Muscle layer of duodenum (tissue), 2 donors: Measurements from ENCODE around the gene YPEL2.

Experiments used
- H3K27ac ChIP-seq: one replicate; pipeline ENCODE4 v1.7.0; 2013; ENCODE audit warnings: mild to moderate bottlenecking, low read length
- H3K27me3 ChIP-seq: one replicate; pipeline ENCODE4 v1.7.0; 2013; ENCODE audit warnings: low read depth, mild to moderate bottlenecking, control low read depth, low read length
- H3K36me3 ChIP-seq, 2 donors: one replicate each; pipeline ENCODE4 v1.7.0; 2013; ENCODE audit warnings: low read length in 2 of 2, control low read depth in 1 of 2, mild to moderate bottlenecking in 1 of 2; ENCODE audit not compliant: insufficient read depth in 2 of 2, control insufficient read depth in 1 of 2
- H3K4me1 ChIP-seq, 2 donors: one replicate each; pipeline ENCODE4 v1.7.0; 2013; ENCODE audit warnings: low read length in 2 of 2, mild to moderate bottlenecking in 2 of 2, control low read depth in 1 of 2, moderate library complexity in 1 of 2; ENCODE audit not compliant: insufficient read depth in 2 of 2, control insufficient read depth in 1 of 2
- H3K4me3 ChIP-seq, 2 donors: one replicate each; pipeline ENCODE4 v1.7.0; 2013; ENCODE audit warnings: low read length in 2 of 2, low read depth in 1 of 2, mild to moderate bottlenecking in 1 of 2
- H3K9me3 ChIP-seq, 2 donors: one replicate each; pipeline ENCODE4 v1.7.0; 2013; ENCODE audit warnings: low read length in 2 of 2, control low read depth in 1 of 2, mild to moderate bottlenecking in 1 of 2; ENCODE audit not compliant: control insufficient read depth in 1 of 2
- donor health status: healthy.

The YPEL2 gene

GRCh38 chr17:59427996-59428395, 96.5 kb downstream of the YPEL2 start:
- H3K27me3 ChIP-seq, result no peaks in the 10 kb centered on the region
- H3K4me1 ChIP-seq, result peaks cover 20 to 41% of the 10 kb centered on the region in 2 donors
- no peak overlapping the region for H3K4me3 ChIP-seq
- H3K27ac ChIP-seq, result peak overlapping the region; percentile 87
- H3K36me3 ChIP-seq, result no peaks in the 10 kb centered on the region
- H3K9me3 ChIP-seq, result no peaks in the 10 kb centered on the region

- Histone ChIP-seq H3K27me3 (no peaks in the 10 kb centered on the region), H3K9me3 (no peaks in the 10 kb centered on the region), H3K4me1 (peaks cover 20 to 34% of the 10 kb centered on the region in 2 donors), H3K4me3 (no peak overlapping the region), H3K36me3 (no peaks in the 10 kb centered on the region), H3K27ac (no peak overlapping the region)
These were observed 97.5 kb downstream of the YPEL2 start for GRCh38 chr17:59428916-59429485.

- Histone ChIP-seq H3K4me3 (no peak overlapping the region), H3K4me1 (peaks cover 11% of the 10 kb centered on the region in 2 donors), H3K9me3 (no peaks in the 10 kb centered on the region), H3K27me3 (no peaks in the 10 kb centered on the region), H3K36me3 (no peaks in the 10 kb centered on the region), H3K27ac (no peak overlapping the region)
These were observed 100.1 kb downstream of the YPEL2 start for GRCh38 chr17:59431601-59432000.

GRCh38 chr17:59432657-59433056, 101.2 kb downstream of the YPEL2 start:
- Histone ChIP-seq H3K27ac (no peak overlapping the region), H3K9me3 (no peaks in the 10 kb centered on the region), H3K4me3 (no peak overlapping the region), H3K36me3 (no peaks in the 10 kb centered on the region), H3K27me3 (no peaks in the 10 kb centered on the region), H3K4me1 (peaks cover 5 to 10% of the 10 kb centered on the region in 2 donors)

GRCh38 chr17:59433586-59433985, 102.1 kb downstream of the YPEL2 start:
- Histone ChIP-seq H3K4me1 (peaks cover 0 to under 1% of the 10 kb centered on the region in 2 donors), H3K36me3 (no peaks in the 10 kb centered on the region), H3K9me3 (no peaks in the 10 kb centered on the region), H3K27me3 (no peaks in the 10 kb centered on the region), H3K27ac (no peak overlapping the region), H3K4me3 (no peak overlapping the region)

- H3K4me3 ChIP-seq, result no peak overlapping the region
- H3K27ac ChIP-seq, result no peak overlapping the region
- H3K4me1 ChIP-seq, result no peaks in the 10 kb centered on the region
- no peaks in the 10 kb centered on the region for H3K36me3 ChIP-seq
- no peaks in the 10 kb centered on the region for H3K9me3 ChIP-seq
- no peaks in the 10 kb centered on the region for H3K27me3 ChIP-seq
These were observed 103.0 kb downstream of the YPEL2 start for GRCh38 chr17:59434429-59434828.

GRCh38 chr17:59435238-59435637, 103.8 kb downstream of the YPEL2 start:
- H3K9me3 ChIP-seq, result no peaks in the 10 kb centered on the region
- no peak overlapping the region for H3K27ac ChIP-seq
- no peaks in the 10 kb centered on the region for H3K4me1 ChIP-seq
- no peaks in the 10 kb centered on the region for H3K36me3 ChIP-seq
- H3K27me3 ChIP-seq, result no peaks in the 10 kb centered on the region
- H3K4me3 ChIP-seq, result no peak overlapping the region

- Histone ChIP-seq H3K9me3 (no peaks in the 10 kb centered on the region), H3K4me1 (peaks cover 0 to 6% of the 10 kb centered on the region in 2 donors), H3K27me3 (no peaks in the 10 kb centered on the region), H3K27ac (no peak overlapping the region), H3K36me3 (no peaks in the 10 kb centered on the region), H3K4me3 (no peak overlapping the region)
These were observed 105.4 kb downstream of the YPEL2 start for GRCh38 chr17:59436900-59437299.

GRCh38 chr17:59437791-59438281, 106.4 kb downstream of the YPEL2 start:
- Histone ChIP-seq H3K27ac (no peak overlapping the region), H3K4me1 (peaks cover 0 to 6% of the 10 kb centered on the region in 2 donors), H3K36me3 (no peaks in the 10 kb centered on the region)

GRCh38 chr17:59439262-59439661, 107.8 kb downstream of the YPEL2 start:
- Histone ChIP-seq H3K4me1 (peaks cover 0 to 6% of the 10 kb centered on the region in 2 donors), H3K4me3 (no peak overlapping the region), H3K9me3 (no peaks in the 10 kb centered on the region), H3K36me3 (no peaks in the 10 kb centered on the region), H3K27ac (no peak overlapping the region), H3K27me3 (no peaks in the 10 kb centered on the region)

More at GRCh38 chr17:59437791-59438281, 106.4 kb downstream of the YPEL2 start:
- H3K27me3 ChIP-seq, result no peaks in the 10 kb centered on the region
- H3K9me3 ChIP-seq, result no peaks in the 10 kb centered on the region
- H3K4me3 ChIP-seq, result no peak overlapping the region

GRCh38 chr17:59439741-59440211, 108.3 kb downstream of the YPEL2 start:
- Histone ChIP-seq H3K27ac (no peak overlapping the region), H3K27me3 (no peaks in the 10 kb centered on the region), H3K4me3 (no peak overlapping the region), H3K36me3 (no peaks in the 10 kb centered on the region), H3K9me3 (no peaks in the 10 kb centered on the region), H3K4me1 (peaks cover 0 to 6% of the 10 kb centered on the region in 2 donors)
